Calu3 (cell line): ENCODE measurements around the gene ALDH1L1. TPM values are rescaled to one million over a fixed set of nuclear protein-coding genes. Genes with fewer than 3 reads are reported as not detected.
A peak's percentile ranks its signal among the peaks of the same experiment; 100 is the strongest.

Experiments
- BruUV-seq: library from RNA; stranded (reverse); fragments of 400-500 nt; replicated peaks from 2 replicates; lab custom pipeline; 2021; lab: Mats Ljungman, UMichigan
- CTCF ChIA-PET: fragments of 300-600 bp; sonication (Branson Sonifier 250); formaldehyde crosslinking; loops from one replicate; lab custom pipeline; 2022; ENCODE audit warnings: antibody characterized with exemption; lab: Charles Lee
- DNase-seq: peaks from one replicate; pipeline ENCODE4 v3.0.0; 2022
- H3K27ac Mint-ChIP-seq: one replicate; pipeline ENCODE4 v1.8.0; 2022; ENCODE audit warnings: mixed read lengths; ENCODE audit not compliant: unreplicated experiment
- H3K27me3 Mint-ChIP-seq: one replicate; pipeline ENCODE4 v1.8.0; 2022; ENCODE audit warnings: mixed read lengths; ENCODE audit not compliant: unreplicated experiment
- H3K36me3 Mint-ChIP-seq: one replicate; pipeline ENCODE4 v1.8.0; 2022; ENCODE audit warnings: mild to moderate bottlenecking, moderate library complexity, mixed read lengths; ENCODE audit not compliant: insufficient read depth, unreplicated experiment
- H3K4me1 Mint-ChIP-seq: one replicate; pipeline ENCODE4 v1.8.0; 2022; ENCODE audit warnings: mild to moderate bottlenecking, low read depth, mixed read lengths; ENCODE audit not compliant: unreplicated experiment
- H3K4me3 Mint-ChIP-seq: one replicate; pipeline ENCODE4 v1.8.0; 2022; ENCODE audit warnings: mild to moderate bottlenecking, low read depth, moderate library complexity, mixed read lengths; ENCODE audit not compliant: unreplicated experiment
- H3K9me3 Mint-ChIP-seq: one replicate; pipeline ENCODE4 v1.8.0; 2022; ENCODE audit warnings: low read depth, mixed read lengths; ENCODE audit not compliant: unreplicated experiment
- CTCF ChIP-seq: fragments of 200-600 bp; IDR thresholded peaks from one replicate; pipeline ENCODE4 v1.8.0; 2022; ENCODE audit warnings: antibody characterized with exemption; ENCODE audit not compliant: unreplicated experiment
- intact Hi-C: fragments of 100-400 bp; cut with micrococcal nuclease; formaldehyde crosslinking; loops from one replicate; pipeline ENCODE4 v1.10.0; 2022; ENCODE audit not compliant: unreplicated experiment
- total RNA-seq: library from RNA; stranded (reverse); gene quantifications from 2 replicates; pipeline ENCODE4 v1.2.3, GENCODE V29; 2022

The ALDH1L1 gene
- total RNA-seq, 1 experiment from 2014 or later = 4.4 TPM

GRCh38 chr3:126119976-126120375 is 60.4 kb downstream of the ALDH1L1 start:
- no TSS peak for BruUV-seq
- no peak for TF ChIP-seq CTCF
- H3K36me3 Mint-ChIP-seq = no peaks in the 10 kb centered on the region
- no peak overlapping the region for H3K27ac Mint-ChIP-seq
- peaks cover 3% of the 10 kb centered on the region for H3K9me3 Mint-ChIP-seq
- CTCF ChIA-PET = interaction anchor here (0.7 kb wide), 1 partner anchor 14 kb away, joined by 3 read pairs; no protein-coding TSS in a partner anchor
- H3K27me3 Mint-ChIP-seq = peaks cover 17% of the 10 kb centered on the region
- no peak overlapping the region for H3K4me3 Mint-ChIP-seq
- no peak for DNase-seq
- intact Hi-C loops = loop anchor here (10.0 kb wide), 1 partner anchor 195 kb away; no protein-coding TSS in a partner anchor
- peaks cover 8% of the 10 kb centered on the region for H3K4me1 Mint-ChIP-seq

- no peak overlapping the region for H3K4me3 Mint-ChIP-seq
- peaks cover 17% of the 10 kb centered on the region for H3K27me3 Mint-ChIP-seq
- intact Hi-C loops = no loop called here
- no peak for TF ChIP-seq CTCF
- no peaks in the 10 kb centered on the region for H3K36me3 Mint-ChIP-seq
- peaks cover 3% of the 10 kb centered on the region for H3K9me3 Mint-ChIP-seq
- BruUV-seq = no TSS peak
- peak; percentile 0 for DNase-seq
- CTCF ChIA-PET = no interaction called here
- no peak overlapping the region for H3K27ac Mint-ChIP-seq
- peaks cover 8% of the 10 kb centered on the region for H3K4me1 Mint-ChIP-seq
These were observed 61.2 kb downstream of the ALDH1L1 start for GRCh38 chr3:126119008-126119675.

DNA sequence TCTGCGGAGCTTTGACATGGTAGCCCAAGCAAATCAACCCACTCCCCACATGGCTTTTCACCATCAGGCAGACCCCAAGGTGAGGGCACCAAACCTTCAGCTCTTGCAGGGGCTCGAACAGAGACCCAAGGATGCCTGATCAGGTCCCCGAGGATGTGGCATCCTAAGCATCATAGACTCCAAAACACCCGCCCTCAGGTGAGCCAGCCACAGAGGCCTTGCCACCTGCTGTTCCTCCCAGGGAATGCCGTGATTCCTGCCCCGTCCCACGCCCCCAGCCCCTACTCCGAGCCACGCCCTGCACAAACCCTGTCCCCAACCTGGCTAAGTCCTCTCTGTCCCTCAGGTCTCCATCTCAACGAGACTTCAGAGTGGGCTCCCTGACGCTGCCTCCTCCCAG is 61.8 kb downstream of the ALDH1L1 start:
- no TSS peak for BruUV-seq
- H3K4me1 Mint-ChIP-seq = peaks cover 8% of the 10 kb centered on the region
- H3K4me3 Mint-ChIP-seq = no peak overlapping the region
- H3K9me3 Mint-ChIP-seq = peaks cover 3% of the 10 kb centered on the region
- no peak for TF ChIP-seq CTCF
- CTCF ChIA-PET = no interaction called here
- no peaks in the 10 kb centered on the region for H3K36me3 Mint-ChIP-seq
- H3K27ac Mint-ChIP-seq = no peak overlapping the region
- DNase-seq = peak; percentile 2
- H3K27me3 Mint-ChIP-seq = peaks cover 17% of the 10 kb centered on the region
- intact Hi-C loops = no loop called here

- Mint-ChIP-seq H3K36me3 (no peaks in the 10 kb centered on the region), H3K4me3 (no peak overlapping the region), H3K27me3 (peaks cover 17% of the 10 kb centered on the region), H3K27ac (no peak overlapping the region), H3K4me1 (peaks cover 8% of the 10 kb centered on the region), H3K9me3 (peaks cover 3% of the 10 kb centered on the region)
- no peak for TF ChIP-seq CTCF
- BruUV-seq = no TSS peak
- intact Hi-C loops = no loop called here
- no peak for DNase-seq
- CTCF ChIA-PET = interaction anchor here (0.7 kb wide), 1 partner anchor 12 kb away, joined by 6 read pairs; no protein-coding TSS in a partner anchor
These were observed 62.6 kb downstream of the ALDH1L1 start for GRCh38 chr3:126117786-126118185.
